ENCODE results near the gene EXOC1L.
"Not testable (repeated sequence)": the region's sequence is repeated elsewhere in the genome, so short reads cannot be mapped to it uniquely, and the experiment has no call there.

The EXOC1L gene

GRCh38 chr4:55838356-55838755 lies 18.8 kb downstream of the EXOC1L start:
- no peak for DNase-seq (ENCODE audit: low spot score)

GRCh38 chr4:55838952-55839351 lies 19.4 kb downstream of the EXOC1L start:
- DNase-seq (ENCODE audit: low spot score) = no peak

GRCh38 chr4:55840956-55841355 lies 21.4 kb downstream of the EXOC1L start:
- DNase-seq (ENCODE audit: low spot score) = no peak

GRCh38 chr4:55841373-55842239 lies 22.0 kb downstream of the EXOC1L start:
- not testable (repeated sequence) for DNase-seq (ENCODE audit: low spot score)

GRCh38 chr4:55842312-55842711 lies 22.7 kb downstream of the EXOC1L start:
- DNase-seq (ENCODE audit: low spot score) = not testable (repeated sequence)

- DNase-seq (ENCODE audit: low spot score) = no peak
Observed at GRCh38 chr4:55849724-55850123, 30.1 kb downstream of the EXOC1L start.

- no peak for DNase-seq (ENCODE audit: low spot score)
Observed at GRCh38 chr4:55851885-55852284, 32.3 kb downstream of the EXOC1L start.

- DNase-seq (ENCODE audit: low spot score) = peak; percentile 98
Observed at GRCh38 chr4:55853484-55854046, 34.0 kb downstream of the EXOC1L start, which contains the start of gene EXOC1. EXOC1 (plus strand) TSS chr4:55853648; CDS start chr4:55858324, 4,676 bp downstream.

GRCh38 chr4:55854129-55854528 lies 34.5 kb downstream of the EXOC1L start:
- DNase-seq (ENCODE audit: low spot score) = peak; percentile 46

GRCh38 chr4:55857586-55857985 lies 38.0 kb downstream of the EXOC1L start:
- no peak for DNase-seq (ENCODE audit: low spot score)

- DNase-seq (ENCODE audit: low spot score) = no peak
Observed at GRCh38 chr4:55859711-55860110, 40.1 kb downstream of the EXOC1L start.

- DNase-seq (ENCODE audit: low spot score) = no peak
Observed at GRCh38 chr4:55864577-55865223, 45.1 kb downstream of the EXOC1L start.

GRCh38 chr4:55865228-55865806 lies 45.7 kb downstream of the EXOC1L start:
- DNase-seq (ENCODE audit: low spot score) = no peak

GRCh38 chr4:55866290-55866907 lies 46.8 kb downstream of the EXOC1L start:
- peak; percentile 57 for DNase-seq (ENCODE audit: low spot score)

- DNase-seq (ENCODE audit: low spot score) = peak; percentile 83
Observed at GRCh38 chr4:55866973-55867574, 47.5 kb downstream of the EXOC1L start.

GRCh38 chr4:55868581-55869090 lies 49.0 kb downstream of the EXOC1L start:
- no peak for DNase-seq (ENCODE audit: low spot score)

GRCh38 chr4:55871299-55871800 lies 51.8 kb downstream of the EXOC1L start:
- no peak for DNase-seq (ENCODE audit: low spot score)

GRCh38 chr4:55874831-55875230 lies 55.2 kb downstream of the EXOC1L start:
- DNase-seq (ENCODE audit: low spot score) = no peak

- peak; percentile 39 for DNase-seq (ENCODE audit: low spot score)
Observed at GRCh38 chr4:55876387-55876786, 56.8 kb downstream of the EXOC1L start.

GRCh38 chr4:55879224-55879623 lies 59.6 kb downstream of the EXOC1L start:
- DNase-seq (ENCODE audit: low spot score) = no peak

- no peak for DNase-seq (ENCODE audit: low spot score)
Observed at GRCh38 chr4:55880652-55881280, 61.2 kb downstream of the EXOC1L start.
